ENCODE data around the gene LCN2. TPM values are rescaled to one million over a fixed set of nuclear protein-coding genes. Genes with fewer than 3 reads are reported as not detected.
"Not testable (repeated sequence)": the region's sequence is repeated elsewhere in the genome, so short reads cannot be mapped to it uniquely, and the experiment has no call there.

LCN2 gene
- total and polyA plus RNA-seq, 2 experiments from 2014 or later: 2.0 TPM; not detected in 1

GRCh38 chr9:128180447-128180846 is 31.2 kb downstream of the LCN2 start (continued):
- TF ChIP-seq CTCF (conservative IDR thresholded peaks at IDR 0.05; ENCODE audit: low read depth in 2 of 2) (no peak), JUNB (IDR thresholded peaks at IDR 0.05; ENCODE audit: unreplicated experiment) (no peak), EZH2 (IDR thresholded peaks at IDR 0.05; ENCODE audit: low read depth, unreplicated experiment) (no peak)

- not testable (repeated sequence) for H2AFZ ChIP-seq; H3K9me2 ChIP-seq (ENCODE audit: insufficient read depth); H3F3A ChIP-seq (replicated peaks; ENCODE audit: low read depth); H3K27me3 Mint-ChIP-seq (ENCODE audit: insufficient read depth, low read depth, poor library complexity); H3K4me3 Mint-ChIP-seq; H3K27ac ChIP-seq (ENCODE audit: low read depth); H4K20me1 ChIP-seq (replicated peaks; ENCODE audit: insufficient read depth); H3K79me2 ChIP-seq (replicated peaks; ENCODE audit: insufficient read depth); H3K27ac Mint-ChIP-seq; H3K36me3 ChIP-seq (ENCODE audit: insufficient read depth); ATAC-seq; H3K4me1 Mint-ChIP-seq; H3K4me3 ChIP-seq; H3K4me2 ChIP-seq; H3K9me3 Mint-ChIP-seq; H3K4me1 ChIP-seq (ENCODE audit: insufficient read depth); H3K27me3 ChIP-seq (ENCODE audit: insufficient read depth)
- TF ChIP-seq CTCF (conservative IDR thresholded peaks at IDR 0.05; ENCODE audit: low read depth in 2 of 2): peak; percentile 66 to 68
- peak; percentile 83 for TF ChIP-seq CREB1 (CRISPR knock-in tag; IDR thresholded peaks at IDR 0.05; ENCODE audit: low read depth)
- H3K36me3 Mint-ChIP-seq (ENCODE audit: low read depth): peaks cover 57% of the 10 kb centered on the region
- DNase-seq (ENCODE audit: low spot score): peak; percentile 65
These were observed 32.2 kb downstream of the LCN2 start for GRCh38 chr9:128181480-128181879.

- H3F3A ChIP-seq (replicated peaks; ENCODE audit: low read depth): 0 out of 2 replicates have a peak, but pooled peaks cover 3% of the 10 kb centered on the region
- ATAC-seq (no peak), DNase-seq (ENCODE audit: low spot score) (no peak)
- no peak overlapping the region for H2AFZ ChIP-seq
- peaks cover 6% of the 10 kb centered on the region; the same call in 1 of the 2 replicates for H3K36me3 ChIP-seq (ENCODE audit: insufficient read depth)
- H3K79me2 ChIP-seq (replicated peaks; ENCODE audit: insufficient read depth): no peaks in the 10 kb centered on the region
- peaks cover 10% of the 10 kb centered on the region for H3K27me3 Mint-ChIP-seq (ENCODE audit: insufficient read depth, low read depth, poor library complexity)
- H3K4me1 Mint-ChIP-seq: no peaks in the 10 kb centered on the region
- no peak overlapping the region for H3K27ac Mint-ChIP-seq
- H3K4me1 ChIP-seq (ENCODE audit: insufficient read depth): no peaks in the 10 kb centered on the region
- H3K4me2 ChIP-seq: no peak overlapping the region
- H3K36me3 Mint-ChIP-seq (ENCODE audit: low read depth): peaks cover 60% of the 10 kb centered on the region
- no peak overlapping the region for H3K4me3 Mint-ChIP-seq
- H3K27me3 ChIP-seq (ENCODE audit: insufficient read depth): no peaks in the 10 kb centered on the region
- no peaks in the 10 kb centered on the region for H3K9me2 ChIP-seq (ENCODE audit: insufficient read depth)
- no peak overlapping the region for H3K4me3 ChIP-seq
- no peak overlapping the region for H3K27ac ChIP-seq (ENCODE audit: low read depth)
- peaks cover 9% of the 10 kb centered on the region; the same call in 1 of the 2 replicates for H4K20me1 ChIP-seq (replicated peaks; ENCODE audit: insufficient read depth)
- no peaks in the 10 kb centered on the region for H3K9me3 Mint-ChIP-seq
- TF ChIP-seq STAT1 (IDR thresholded peaks at IDR 0.05; ENCODE audit: unreplicated experiment): no peak
- TF ChIP-seq EZH2 (IDR thresholded peaks at IDR 0.05; ENCODE audit: low read depth, unreplicated experiment): no peak
- TF ChIP-seq ZNF331 (CRISPR knock-in tag; IDR thresholded peaks at IDR 0.05; ENCODE audit: low read depth): no peak
- no peak for TF ChIP-seq JUNB (IDR thresholded peaks at IDR 0.05; ENCODE audit: unreplicated experiment)
- no peak for TF ChIP-seq CREB1 (CRISPR knock-in tag; IDR thresholded peaks at IDR 0.05; ENCODE audit: low read depth)
- TF ChIP-seq ZNF462 (CRISPR knock-in tag; IDR thresholded peaks at IDR 0.05): no peak
These were observed 33.8 kb downstream of the LCN2 start for GRCh38 chr9:128182893-128183588.

All from GM23338 (cell line).